HG03097 (cell line): ENCODE measurements around the gene CPEB1.
"Not testable (repeated sequence)": the region's sequence is repeated elsewhere in the genome, so short reads cannot be mapped to it uniquely, and the experiment has no call there.

Experiments
- ATAC-seq: cut with Tn5 transposase; IDR thresholded peaks from one replicate; pipeline ENCODE4 v1.9.1; 2021; ENCODE audit not compliant: unreplicated experiment, low FRiP score

CPEB1 gene

GRCh38 chr15:82650046-82650670 is 3.0 kb upstream of the CPEB1 start:
- ATAC-seq: no peak

- ATAC-seq: no peak
Observed at GRCh38 chr15:82649226-82649999, 2.2 kb upstream of the CPEB1 start.

- ATAC-seq: no peak
Observed at GRCh38 chr15:82648257-82649103, 1.3 kb upstream of the CPEB1 start.

GRCh38 chr15:82647835-82648256 is 683 bp upstream of the CPEB1 start:
- no peak for ATAC-seq

- no peak for ATAC-seq
Observed at GRCh38 chr15:82646250-82647044, 716 bp downstream of the CPEB1 start.

GRCh38 chr15:82644967-82645852 is 2.0 kb downstream of the CPEB1 start:
- ATAC-seq: not testable (repeated sequence)

GRCh38 chr15:82643992-82644391 is 3.2 kb downstream of the CPEB1 start:
- no peak for ATAC-seq

GRCh38 chr15:82642656-82643055 is 4.5 kb downstream of the CPEB1 start:
- no peak for ATAC-seq

GRCh38 chr15:82641129-82641798 is 5.9 kb downstream of the CPEB1 start:
- ATAC-seq: no peak

GRCh38 chr15:82640672-82641071 is 6.5 kb downstream of the CPEB1 start:
- ATAC-seq: no peak

GRCh38 chr15:82635798-82636197 is 11.4 kb downstream of the CPEB1 start:
- no peak for ATAC-seq

- ATAC-seq: no peak
Observed at GRCh38 chr15:82630033-82630432, 17.1 kb downstream of the CPEB1 start.

GRCh38 chr15:82625136-82625535 is 22.0 kb downstream of the CPEB1 start:
- ATAC-seq: no peak

- ATAC-seq: no peak
Observed at GRCh38 chr15:82624438-82624837, 22.7 kb downstream of the CPEB1 start.

GRCh38 chr15:82624008-82624407 is 23.2 kb downstream of the CPEB1 start:
- ATAC-seq: no peak

- no peak for ATAC-seq
Observed at GRCh38 chr15:82621970-82622369, 25.2 kb downstream of the CPEB1 start.

- no peak for ATAC-seq
Observed at GRCh38 chr15:82613747-82614146, 33.4 kb downstream of the CPEB1 start.

- no peak for ATAC-seq
Observed at GRCh38 chr15:82611348-82611747, 35.8 kb downstream of the CPEB1 start.

- ATAC-seq: no peak
Observed at GRCh38 chr15:82602195-82602594, 45.0 kb downstream of the CPEB1 start.
